GM21423 (cell line): ENCODE results near the gene TMEM86A.
"Not testable (repeated sequence)": the region's sequence is repeated elsewhere in the genome, so short reads cannot be mapped to it uniquely, and the experiment has no call there.

ENCODE experiments used
- ATAC-seq: cut with Tn5 transposase; IDR thresholded peaks from one replicate; pipeline ENCODE4 v1.9.1; 2021; ENCODE audit warnings: mild to moderate bottlenecking, moderate library complexity; ENCODE audit not compliant: unreplicated experiment

Gene TMEM86A

GRCh38 chr11:18698341-18699268, at the start of gene TMEM86A:
Gene TMEM86A, plus strand, starts transcription at chr11:18698779. Its CDS starts 108 bp downstream, at chr11:18698887.
- ATAC-seq, result peak; percentile 87

- no peak for ATAC-seq
Observed at GRCh38 chr11:18650353-18650752, 48.2 kb upstream of the TMEM86A start.

GRCh38 chr11:18650859-18651557, 47.6 kb upstream of the TMEM86A start:
- no peak for ATAC-seq

- no peak for ATAC-seq
Observed at GRCh38 chr11:18657673-18658072, 40.9 kb upstream of the TMEM86A start.

GRCh38 chr11:18665353-18665872, 33.2 kb upstream of the TMEM86A start:
- not testable (repeated sequence) for ATAC-seq

GRCh38 chr11:18668131-18668530, 30.4 kb upstream of the TMEM86A start:
- no peak for ATAC-seq

- ATAC-seq, result no peak
Observed at GRCh38 chr11:18669219-18669596, 29.4 kb upstream of the TMEM86A start.

- ATAC-seq, result no peak
Observed at GRCh38 chr11:18669711-18670110, 28.9 kb upstream of the TMEM86A start.

- no peak for ATAC-seq
Observed at GRCh38 chr11:18671246-18671645, 27.3 kb upstream of the TMEM86A start.

- not testable (repeated sequence) for ATAC-seq
Observed at GRCh38 chr11:18672209-18672608, 26.4 kb upstream of the TMEM86A start.

GRCh38 chr11:18676803-18677202, 21.8 kb upstream of the TMEM86A start:
- ATAC-seq, result no peak

GRCh38 chr11:18677560-18677959, 21.0 kb upstream of the TMEM86A start:
- ATAC-seq, result no peak

- not testable (repeated sequence) for ATAC-seq
Observed at GRCh38 chr11:18681949-18682348, 16.6 kb upstream of the TMEM86A start.

- no peak for ATAC-seq
Observed at GRCh38 chr11:18682466-18682865, 16.1 kb upstream of the TMEM86A start.

GRCh38 chr11:18684267-18684666, 14.3 kb upstream of the TMEM86A start:
- no peak for ATAC-seq

- ATAC-seq, result not testable (repeated sequence)
Observed at GRCh38 chr11:18691467-18692140, 7.0 kb upstream of the TMEM86A start.

- ATAC-seq, result no peak
Observed at GRCh38 chr11:18692941-18693760, 5.4 kb upstream of the TMEM86A start.

- no peak for ATAC-seq
Observed at GRCh38 chr11:18696638-18697225, 1.8 kb upstream of the TMEM86A start.

- ATAC-seq, result no peak
Observed at GRCh38 chr11:18697576-18697975, 1.0 kb upstream of the TMEM86A start.

- ATAC-seq, result no peak
Observed at GRCh38 chr11:18699269-18699596, 654 bp downstream of the TMEM86A start.
